Duodenal mucosa (tissue), 2 donors: ENCODE results near the gene TNIP1.
A peak's percentile ranks its signal among the peaks of the same experiment; 100 is the strongest.

Experiments
- H3K27ac ChIP-seq: one replicate; pipeline ENCODE4 v1.7.0; 2013; ENCODE audit warnings: low read depth, low read length
- H3K27me3 ChIP-seq, 2 donors: one replicate each; pipeline ENCODE4 v1.7.0; 2013; ENCODE audit warnings: low read length in 2 of 2, control low read depth in 1 of 2; ENCODE audit not compliant: insufficient read depth in 2 of 2, control insufficient read depth in 1 of 2
- H3K36me3 ChIP-seq, 2 donors: one replicate each; pipeline ENCODE4 v1.7.0; 2013; ENCODE audit warnings: low read length in 2 of 2, control low read depth in 1 of 2; ENCODE audit not compliant: insufficient read depth in 2 of 2, control insufficient read depth in 1 of 2
- H3K4me1 ChIP-seq, 2 donors: one replicate each; pipeline ENCODE4 v1.7.0; 2013; ENCODE audit warnings: low read length in 2 of 2, control low read depth in 1 of 2; ENCODE audit not compliant: insufficient read depth in 2 of 2, control insufficient read depth in 1 of 2
- H3K4me3 ChIP-seq, 2 donors: one replicate each; pipeline ENCODE4 v1.7.0; 2013; ENCODE audit warnings: low read length in 2 of 2, low read depth in 1 of 2
- H3K9ac ChIP-seq, 2 donors: one replicate each; pipeline ENCODE4 v1.7.0; 2013; ENCODE audit warnings: low read length in 2 of 2, low read depth in 1 of 2
- H3K9me3 ChIP-seq, 2 donors: one replicate each; pipeline ENCODE4 v1.7.0; 2013; ENCODE audit warnings: low read length in 2 of 2, control low read depth in 1 of 2; ENCODE audit not compliant: control insufficient read depth in 1 of 2

Gene TNIP1

GRCh38 chr5:151058301-151058700 lies 22.5 kb downstream of the TNIP1 start:
- H3K36me3 ChIP-seq = peaks cover 67 to 90% of the 10 kb centered on the region in 2 donors
- no peaks in the 10 kb centered on the region for H3K27me3 ChIP-seq
- no peaks in the 10 kb centered on the region for H3K9me3 ChIP-seq
- H3K4me3 ChIP-seq = no peak overlapping the region
- H3K4me1 ChIP-seq = peaks cover 31 to 40% of the 10 kb centered on the region in 2 donors
- no peak overlapping the region for H3K27ac ChIP-seq
- no peak overlapping the region for H3K9ac ChIP-seq

- Histone ChIP-seq H3K4me3 (no peak overlapping the region), H3K4me1 (peaks cover 32 to 39% of the 10 kb centered on the region in 2 donors), H3K36me3 (peaks cover 56 to 79% of the 10 kb centered on the region in 2 donors), H3K27me3 (no peaks in the 10 kb centered on the region), H3K27ac (no peak overlapping the region), H3K9ac (no peak overlapping the region), H3K9me3 (no peaks in the 10 kb centered on the region)
Observed at GRCh38 chr5:151056379-151057325, 24.2 kb downstream of the TNIP1 start.

GRCh38 chr5:151055336-151055735 lies 25.5 kb downstream of the TNIP1 start:
- Histone ChIP-seq H3K9me3 (no peaks in the 10 kb centered on the region), H3K27me3 (no peaks in the 10 kb centered on the region), H3K4me1 (peaks cover 29 to 31% of the 10 kb centered on the region in 2 donors), H3K4me3 (no peak overlapping the region), H3K9ac (peak overlapping the region in 1 of 2 donors; percentile 29), H3K36me3 (peaks cover 53 to 74% of the 10 kb centered on the region in 2 donors), H3K27ac (no peak overlapping the region)

GRCh38 chr5:151054709-151055108 lies 26.1 kb downstream of the TNIP1 start:
- Histone ChIP-seq H3K36me3 (peaks cover 54 to 74% of the 10 kb centered on the region in 2 donors), H3K9ac (no peak overlapping the region), H3K9me3 (no peaks in the 10 kb centered on the region), H3K27me3 (no peaks in the 10 kb centered on the region), H3K4me1 (peaks cover 22 to 26% of the 10 kb centered on the region in 2 donors), H3K4me3 (no peak overlapping the region), H3K27ac (no peak overlapping the region)

- H3K4me1 ChIP-seq = peaks cover 18 to 26% of the 10 kb centered on the region in 2 donors
- no peak overlapping the region for H3K4me3 ChIP-seq
- H3K9ac ChIP-seq = no peak overlapping the region
- peaks cover 57 to 75% of the 10 kb centered on the region in 2 donors for H3K36me3 ChIP-seq
- no peaks in the 10 kb centered on the region for H3K9me3 ChIP-seq
- H3K27me3 ChIP-seq = no peaks in the 10 kb centered on the region
- H3K27ac ChIP-seq = no peak overlapping the region
Observed at GRCh38 chr5:151053796-151054462, 26.9 kb downstream of the TNIP1 start.

GRCh38 chr5:151052836-151053235 lies 28.0 kb downstream of the TNIP1 start:
- H3K36me3 ChIP-seq = peaks cover 59 to 75% of the 10 kb centered on the region in 2 donors
- no peak overlapping the region for H3K9ac ChIP-seq
- H3K4me3 ChIP-seq = no peak overlapping the region
- H3K9me3 ChIP-seq = no peaks in the 10 kb centered on the region
- no peaks in the 10 kb centered on the region for H3K27me3 ChIP-seq
- peaks cover 18 to 26% of the 10 kb centered on the region in 2 donors for H3K4me1 ChIP-seq
- H3K27ac ChIP-seq = no peak overlapping the region

GRCh38 chr5:151051931-151052608 lies 28.8 kb downstream of the TNIP1 start:
- Histone ChIP-seq H3K4me3 (no peak overlapping the region), H3K4me1 (peaks cover 18 to 26% of the 10 kb centered on the region in 2 donors), H3K36me3 (peaks cover 62 to 78% of the 10 kb centered on the region in 2 donors), H3K9ac (peak overlapping the region in 1 of 2 donors; percentile 33), H3K9me3 (no peaks in the 10 kb centered on the region), H3K27me3 (no peaks in the 10 kb centered on the region), H3K27ac (no peak overlapping the region)

- H3K27me3 ChIP-seq = no peaks in the 10 kb centered on the region
- H3K9me3 ChIP-seq = no peaks in the 10 kb centered on the region
- H3K4me1 ChIP-seq = peaks cover 18 to 26% of the 10 kb centered on the region in 2 donors
- H3K9ac ChIP-seq = no peak overlapping the region
- H3K27ac ChIP-seq = no peak overlapping the region
- H3K36me3 ChIP-seq = peaks cover 66 to 78% of the 10 kb centered on the region in 2 donors
- H3K4me3 ChIP-seq = no peak overlapping the region
Observed at GRCh38 chr5:151051066-151051930, 29.5 kb downstream of the TNIP1 start.

- H3K4me3 ChIP-seq = no peak overlapping the region
- H3K9me3 ChIP-seq = no peaks in the 10 kb centered on the region
- H3K4me1 ChIP-seq = peaks cover 6% of the 10 kb centered on the region in 2 donors
- no peak overlapping the region for H3K27ac ChIP-seq
- H3K27me3 ChIP-seq = no peaks in the 10 kb centered on the region
- H3K9ac ChIP-seq = no peak overlapping the region
- peaks cover 62 to 80% of the 10 kb centered on the region in 2 donors for H3K36me3 ChIP-seq
Observed at GRCh38 chr5:151048526-151048925, 32.3 kb downstream of the TNIP1 start.
